Immature natural killer cell (primary cell): Measurements from ENCODE around the gene TANGO2. TPM values are rescaled to one million over a fixed set of nuclear protein-coding genes. Genes with fewer than 3 reads are reported as not detected.

Source experiments
- polyA plus RNA-seq, 3 donors: library from polyadenylated mRNA; unstranded; fragments of 300-500 nt; fragmentation: Illumina TruSeq; gene quantifications; one replicate each; pipeline ENCODE4 v1.2.3, GENCODE V29; 2021

Gene TANGO2
- polyA plus RNA-seq, 3 donors from 2014 or later, result 43.3 to 68.6 (median 56.6) TPM

Other genes starting within 250 kb of the TANGO2 start
- 10 to 100 TPM; 19.1 to 30.6 (median 20.3) TPM for gene GNB1L, start 166.2 kb upstream of the TANGO2 start, polyA plus RNA-seq
- 1 to 10 TPM; 1.5 to 8.1 (median 4.5) TPM for gene RTL10, start 166.2 kb upstream of the TANGO2 start, polyA plus RNA-seq
- gene COMT, start 79.3 kb upstream of the TANGO2 start, polyA plus RNA-seq, result 100 to 1,000 TPM; 130 to 167 (median 155) TPM
- gene TXNRD2, start 79.3 kb upstream of the TANGO2 start, polyA plus RNA-seq, result 10 to 100 TPM; 11.0 to 17.1 (median 15.5) TPM
- gene ARVCF, start 4.3 kb upstream of the TANGO2 start, polyA plus RNA-seq, result 10 to 100 TPM in 1 of 3 donors, 1 to 10 TPM in 2; 5.3 to 15.9 (median 5.3) TPM
- 1 to 10 TPM in 2 of 3 donors, under 1 TPM in 1; 0.83 to 5.4 (median 1.4) TPM for gene DGCR8, start 59.1 kb downstream of the TANGO2 start, polyA plus RNA-seq
- 100 to 1,000 TPM in 1 of 3 donors, 10 to 100 TPM in 2; 90.4 to 111 (median 92.4) TPM for gene RANBP1, start 95.0 kb downstream of the TANGO2 start, polyA plus RNA-seq
- 10 to 100 TPM; 22.7 to 33.7 (median 27.6) TPM for gene TRMT2A, start 96.1 kb downstream of the TANGO2 start, polyA plus RNA-seq
- gene ZDHHC8, start 110.7 kb downstream of the TANGO2 start, polyA plus RNA-seq, result 1 to 10 TPM in 1 of 3 donors, under 1 TPM in 2; 0.54 to 3.7 (median 0.79) TPM
- under 1 TPM in 1 of 3 donors, not detected in 2; 0.66 TPM for gene CCDC188, start 129.9 kb downstream of the TANGO2 start, polyA plus RNA-seq
- 1 to 10 TPM; 1.1 to 3.9 (median 2.2) TPM for gene RTN4R, start 247.2 kb downstream of the TANGO2 start, polyA plus RNA-seq